ENCODE results near the gene WASF2. TPM values are rescaled to one million over a fixed set of nuclear protein-coding genes. Genes with fewer than 3 reads are reported as not detected.
A peak's percentile ranks its signal among the peaks of the same experiment; 100 is the strongest.
"Not testable (repeated sequence)": the region's sequence is repeated elsewhere in the genome, so short reads cannot be mapped to it uniquely, and the experiment has no call there.

Gene WASF2
- total RNA-seq, 2 donors from 2014 or later = 97.7 to 144 TPM

- no peak for DNase-seq
- intact Hi-C loops (cut with DNase I, micrococcal nuclease) = no loop called here
- ATAC-seq = no peak
Observed at GRCh38 chr1:27408151-27408550, 81.8 kb downstream of the WASF2 start.

GRCh38 chr1:27406791-27407190 is 83.2 kb downstream of the WASF2 start:
- ATAC-seq; intact Hi-C loops (cut with DNase I, micrococcal nuclease); DNase-seq: not testable (repeated sequence)

GRCh38 chr1:27406362-27406680 is 83.6 kb downstream of the WASF2 start:
- no peak for ATAC-seq
- intact Hi-C loops (cut with DNase I, micrococcal nuclease) = no loop called here

GRCh38 chr1:27405598-27406361 is 84.2 kb downstream of the WASF2 start:
- DNase-seq; ATAC-seq; intact Hi-C loops (cut with DNase I, micrococcal nuclease): not testable (repeated sequence)

More at GRCh38 chr1:27406362-27406680, 83.6 kb downstream of the WASF2 start:
- no peak for DNase-seq

GRCh38 chr1:27405074-27405473 is 84.9 kb downstream of the WASF2 start:
- DNase-seq = no peak
- intact Hi-C loops (cut with DNase I, micrococcal nuclease) = no loop called here
- no peak for ATAC-seq

GRCh38 chr1:27403931-27404330 is 86.0 kb downstream of the WASF2 start:
- DNase-seq (no peak), ATAC-seq (no peak)
- intact Hi-C loops (cut with DNase I, micrococcal nuclease) = loop anchor here in 1 of 2 donors (5.0 kb wide), 1 partner anchor 198 kb away; the partner anchor contains the start of gene AHDC1

- DNase-seq (peak; percentile 54 to 55), ATAC-seq (no peak)
- intact Hi-C loops (cut with DNase I, micrococcal nuclease) = loop anchor here in 1 of 2 donors (5.0 kb wide), 1 partner anchor 199 kb away; the partner anchor contains the start of gene AHDC1
Observed at GRCh38 chr1:27403065-27403726, 86.8 kb downstream of the WASF2 start.

GRCh38 chr1:27402349-27402754 is 87.6 kb downstream of the WASF2 start:
- DNase-seq (peak; percentile 78 to 87), ATAC-seq (peak; percentile 73)
- intact Hi-C loops (cut with DNase I, micrococcal nuclease) = loop anchor here in 1 of 2 donors (5.0 kb wide), 1 partner anchor 200 kb away; the partner anchor contains the start of gene AHDC1

- intact Hi-C loops (cut with DNase I, micrococcal nuclease) = loop anchor here in 1 of 2 donors (5.0 kb wide), 1 partner anchor 201 kb away; the partner anchor contains the start of gene AHDC1
- ATAC-seq (no peak), DNase-seq (no peak)
Observed at GRCh38 chr1:27400963-27401341, 89.0 kb downstream of the WASF2 start.

- DNase-seq = no peak
- intact Hi-C loops (cut with DNase I, micrococcal nuclease) = loop anchor here in 1 of 2 donors (5.0 kb wide), 1 partner anchor 202 kb away; the partner anchor contains the start of gene AHDC1
- ATAC-seq = no peak
Observed at GRCh38 chr1:27400082-27400962, 89.6 kb downstream of the WASF2 start.

- intact Hi-C loops (cut with DNase I, micrococcal nuclease) = loop anchor here (5.0 to 10.0 kb wide), 2 partner anchors 203 to 205 kb away; partner anchors contain the start of gene AHDC1 (in 2 of the 2)
- DNase-seq = no peak
Observed at GRCh38 chr1:27399251-27400025, 90.5 kb downstream of the WASF2 start.

GRCh38 chr1:27398405-27399149 is 91.4 kb downstream of the WASF2 start:
- DNase-seq (no peak), ATAC-seq (peak; percentile 13)
- intact Hi-C loops (cut with DNase I, micrococcal nuclease) = loop anchor here in 1 of 2 donors (10.0 kb wide), 1 partner anchor 206 kb away; the partner anchor contains the start of gene AHDC1

More at GRCh38 chr1:27399251-27400025, 90.5 kb downstream of the WASF2 start:
- no peak for ATAC-seq

- intact Hi-C loops (cut with DNase I, micrococcal nuclease) = loop anchor here in 1 of 2 donors (10.0 kb wide), 1 partner anchor 207 kb away; the partner anchor contains the start of gene AHDC1
- DNase-seq (no peak), ATAC-seq (no peak)
Observed at GRCh38 chr1:27397749-27398148, 92.2 kb downstream of the WASF2 start.

- ATAC-seq = no peak
- no peak for DNase-seq
- intact Hi-C loops (cut with DNase I, micrococcal nuclease) = loop anchor here in 1 of 2 donors (10.0 kb wide), 1 partner anchor 208 kb away; the partner anchor contains the start of gene AHDC1
Observed at GRCh38 chr1:27397110-27397509, 92.9 kb downstream of the WASF2 start.

GRCh38 chr1:27395441-27396195 is 94.3 kb downstream of the WASF2 start:
- ATAC-seq = peak; percentile 34
- DNase-seq = peak; percentile 60 to 71
- intact Hi-C loops (cut with DNase I, micrococcal nuclease) = loop anchor here in 1 of 2 donors (10.0 kb wide), 1 partner anchor 209 kb away; the partner anchor contains the start of gene AHDC1

GRCh38 chr1:27394925-27395324 is 95.0 kb downstream of the WASF2 start:
- intact Hi-C loops (cut with DNase I, micrococcal nuclease) = loop anchor here (5.0 to 10.0 kb wide), 3 partner anchors 93 to 212 kb away; partner anchors contain the start of gene AHDC1 (in 1 of the 2)
- DNase-seq (no peak), ATAC-seq (no peak)
